Measurements from ENCODE around the gene PLEKHA4. TPM values are rescaled to one million over a fixed set of nuclear protein-coding genes. Genes with fewer than 3 reads are reported as not detected.

PLEKHA4 gene
- total RNA-seq, 1 experiment from 2014 or later: 4.2 TPM

- Histone ChIP-seq H3K9me3 (ENCODE audit: control insufficient read depth, insufficient read depth, low read depth, low read length) (no peaks in the 10 kb centered on the region), H3K4me3 (ENCODE audit: low read depth in 2 of 2, low read length in 2 of 2) (no peak overlapping the region), H3K27ac (ENCODE audit: low read length) (no peak overlapping the region), H3K27me3 (ENCODE audit: control insufficient read depth, insufficient read depth, low read length) (no peaks in the 10 kb centered on the region), H3K4me1 (ENCODE audit: control insufficient read depth, insufficient read depth, low read length) (no peaks in the 10 kb centered on the region), H3K36me3 (ENCODE audit: control insufficient read depth, insufficient read depth, low read length) (no peaks in the 10 kb centered on the region)
- DNase-seq (ENCODE audit: low read depth, low spot score): no peak
- intact Hi-C loops (cut with micrococcal nuclease; ENCODE audit: unreplicated experiment) (no loop called here), in situ Hi-C loops (cut with HindIII; ENCODE audit: low pct_unique_long_range_greater_than_20kb, low sequenced_read_pairs) (no loop called here)
- ChIA-PET CTCF (no interaction called here), POLR2A (no interaction called here)
- no peak for ATAC-seq
- no peak for TF ChIP-seq TCF7L2 (IDR thresholded peaks at IDR 0.05; ENCODE audit: low read depth, low read length)
- TF ChIP-seq POLR2AphosphoS5 (IDR thresholded peaks at IDR 0.05; ENCODE audit: low read depth, low read length): no peak
- TF ChIP-seq CTCF (IDR thresholded peaks at IDR 0.05): no peak
- no peak for TF ChIP-seq SIN3A (IDR thresholded peaks at IDR 0.05; ENCODE audit: borderline replicate concordance, insufficient read depth, low read depth, low read length)
- TF ChIP-seq REST (IDR thresholded peaks at IDR 0.05; ENCODE audit: insufficient read depth in 1 of 2, low read depth in 2 of 2, low read length in 1 of 2): no peak
- BruUV-seq (replicated peaks): TSS peak; percentile 62
Observed at GRCh38 chr19:48821633-48822032, 46.8 kb downstream of the PLEKHA4 start.

- Histone ChIP-seq H3K4me1 (ENCODE audit: control insufficient read depth, insufficient read depth, low read length) (no peaks in the 10 kb centered on the region; the same call in 1 of the 2 replicates), H3K36me3 (ENCODE audit: control insufficient read depth, insufficient read depth, low read length) (no peaks in the 10 kb centered on the region), H3K9me3 (ENCODE audit: control insufficient read depth, insufficient read depth, low read depth, low read length) (no peaks in the 10 kb centered on the region), H3K27me3 (ENCODE audit: control insufficient read depth, insufficient read depth, low read length) (no peaks in the 10 kb centered on the region), H3K27ac (ENCODE audit: low read length) (no peak overlapping the region), H3K4me3 (ENCODE audit: low read depth in 2 of 2, low read length in 2 of 2) (no peak overlapping the region)
- BruUV-seq (replicated peaks): no TSS peak
- POLR2A ChIA-PET: no interaction called here
- DNase-seq (ENCODE audit: low read depth, low spot score): no peak
- in situ Hi-C loops (cut with HindIII; ENCODE audit: low pct_unique_long_range_greater_than_20kb, low sequenced_read_pairs) (no loop called here), intact Hi-C loops (cut with micrococcal nuclease; ENCODE audit: unreplicated experiment) (no loop called here)
- ATAC-seq: no peak
- CTCF ChIA-PET: no interaction called here
- no peak for TF ChIP-seq POLR2AphosphoS5 (IDR thresholded peaks at IDR 0.05; ENCODE audit: low read depth, low read length)
- TF ChIP-seq CTCF (IDR thresholded peaks at IDR 0.05): no peak
- no peak for TF ChIP-seq TCF7L2 (IDR thresholded peaks at IDR 0.05; ENCODE audit: low read depth, low read length)
- no peak for TF ChIP-seq SIN3A (IDR thresholded peaks at IDR 0.05; ENCODE audit: borderline replicate concordance, insufficient read depth, low read depth, low read length)
- no peak for TF ChIP-seq REST (IDR thresholded peaks at IDR 0.05; ENCODE audit: insufficient read depth in 1 of 2, low read depth in 2 of 2, low read length in 1 of 2)
Observed at GRCh38 chr19:48819366-48819816, 49.0 kb downstream of the PLEKHA4 start.
